ENCODE measurements around the gene ATG9A.

Gene ATG9A

GRCh38 chr2:219246559-219246958 lies 17.1 kb upstream of the ATG9A start:
- Histone ChIP-seq H3K9ac (no peak overlapping the region), H3K27me3 (ENCODE audit: control insufficient read depth, insufficient read depth, low read length) (no peaks in the 10 kb centered on the region), H3K4me2 (ENCODE audit: low read length) (no peak overlapping the region), H3K4me3 (ENCODE audit: low read depth, low read length) (no peak overlapping the region), H3K79me2 (no peaks in the 10 kb centered on the region), H3K36me3 (ENCODE audit: control insufficient read depth, insufficient read depth, low read length) (no peaks in the 10 kb centered on the region), H3K27ac (no peak overlapping the region), H2AFZ (no peak overlapping the region), H3K4me1 (peaks cover 25% of the 10 kb centered on the region), H3K9me3 (ENCODE audit: control insufficient read depth, low read length) (no peaks in the 10 kb centered on the region)
- TF ChIP-seq CTCF (IDR thresholded peaks at IDR 0.05) = no peak

GRCh38 chr2:219245899-219246230 lies 16.4 kb upstream of the ATG9A start:
- Histone ChIP-seq H3K9me3 (ENCODE audit: control insufficient read depth, low read length) (no peaks in the 10 kb centered on the region), H3K4me2 (ENCODE audit: low read length) (peak overlapping the region; percentile 89), H3K36me3 (ENCODE audit: control insufficient read depth, insufficient read depth, low read length) (no peaks in the 10 kb centered on the region), H3K9ac (peak overlapping the region; percentile 20), H3K79me2 (no peaks in the 10 kb centered on the region), H3K4me3 (ENCODE audit: low read depth, low read length) (peak overlapping the region; percentile 91), H3K4me1 (peaks cover 25% of the 10 kb centered on the region), H3K27ac (peak overlapping the region; percentile 89), H2AFZ (peak overlapping the region; percentile 85), H3K27me3 (ENCODE audit: control insufficient read depth, insufficient read depth, low read length) (no peaks in the 10 kb centered on the region)
- no peak for TF ChIP-seq CTCF (IDR thresholded peaks at IDR 0.05)

DNA sequence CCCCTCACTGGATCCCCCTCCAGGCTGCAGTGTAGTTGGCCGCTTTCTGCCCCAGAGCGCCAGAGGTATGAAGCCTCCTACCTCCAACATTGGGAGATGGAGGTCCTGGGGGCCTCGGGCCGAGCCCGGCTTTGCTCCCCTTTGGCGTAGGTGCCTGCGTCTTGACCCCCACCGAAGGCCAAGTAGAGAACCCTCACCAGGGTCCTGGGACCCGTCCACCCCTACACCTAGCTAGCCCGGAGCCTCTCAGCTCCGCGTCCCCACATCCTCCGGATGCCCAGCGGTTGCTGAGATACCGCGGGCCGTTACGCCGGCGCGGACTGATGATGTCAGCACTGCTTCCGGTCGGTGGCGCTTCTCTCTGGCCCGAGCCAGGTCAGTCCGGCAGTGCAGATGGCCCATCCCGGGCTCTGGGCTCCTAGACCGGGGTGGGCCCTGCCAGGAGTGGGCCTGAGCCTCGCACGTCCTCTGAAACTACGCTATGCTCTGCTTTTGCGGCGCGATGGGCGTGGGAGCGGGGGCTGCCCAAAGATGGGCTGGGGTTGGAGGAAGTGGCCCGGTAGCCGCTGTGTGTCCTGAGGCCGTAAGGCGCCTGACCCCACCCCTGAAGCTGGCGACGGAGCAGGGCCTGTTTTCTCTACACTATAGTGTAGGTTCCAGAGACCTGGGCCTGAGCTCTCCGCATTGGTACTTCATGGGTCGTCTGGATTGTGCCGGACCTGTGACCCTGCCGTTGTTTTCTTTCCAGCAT lies 15.9 kb upstream of the ATG9A start, which contains the start of the genes GLB1L and STK16:
Gene GLB1L, minus strand, starts transcription at position 297 of the 751 bp plus-strand sequence. CDS start 1,871 bp downstream, outside the sequence.
Gene STK16, plus strand, starts transcription at position 332 of the 751 bp plus-strand sequence. CDS start 521 bp downstream, outside the sequence.
- Histone ChIP-seq H3K4me3 (ENCODE audit: low read depth, low read length) (peak within 1 kb of the TSS; percentile 91), H3K36me3 (ENCODE audit: control insufficient read depth, insufficient read depth, low read length) (no peaks in the 10 kb centered on the region), H3K27ac (peak within 1 kb of the TSS; percentile 89), H3K27me3 (ENCODE audit: control insufficient read depth, insufficient read depth, low read length) (no peaks in the 10 kb centered on the region), H3K4me1 (peaks cover 22% of the 10 kb centered on the region), H3K79me2 (no peaks in the 10 kb centered on the region), H3K4me2 (ENCODE audit: low read length) (peak within 1 kb of the TSS; percentile 89), H3K9ac (peak within 1 kb of the TSS; percentile 20), H3K9me3 (ENCODE audit: control insufficient read depth, low read length) (no peaks in the 10 kb centered on the region), H2AFZ (peak within 1 kb of the TSS; percentile 85)
- TF ChIP-seq CTCF (IDR thresholded peaks at IDR 0.05) = no peak

DNA sequence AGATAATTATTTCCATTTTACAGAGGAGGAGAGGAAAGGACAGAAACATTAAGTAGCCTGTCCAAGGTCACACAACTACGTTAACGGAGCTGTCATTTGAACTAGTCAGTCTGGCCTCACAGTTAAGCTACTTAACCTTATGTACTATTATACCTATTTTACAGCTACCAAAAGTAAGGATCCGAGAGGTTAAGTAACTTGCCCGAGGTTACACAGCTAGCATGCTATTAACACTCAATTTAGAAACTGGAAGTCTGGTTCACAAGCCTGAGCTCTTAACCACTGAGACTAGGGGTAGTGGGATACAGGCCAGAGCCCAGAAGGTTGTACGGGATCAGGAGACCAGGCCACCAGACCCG lies 15.3 kb upstream of the ATG9A start:
- no peak for TF ChIP-seq CTCF (IDR thresholded peaks at IDR 0.05)
- H2AFZ ChIP-seq = peak overlapping the region; percentile 85
- H3K27me3 ChIP-seq (ENCODE audit: control insufficient read depth, insufficient read depth, low read length) = no peaks in the 10 kb centered on the region
- H3K4me3 ChIP-seq (ENCODE audit: low read depth, low read length) = peak overlapping the region; percentile 91
- no peaks in the 10 kb centered on the region for H3K79me2 ChIP-seq
- peak overlapping the region; percentile 20 for H3K9ac ChIP-seq
- no peaks in the 10 kb centered on the region for H3K36me3 ChIP-seq (ENCODE audit: control insufficient read depth, insufficient read depth, low read length)
- H3K4me1 ChIP-seq = peaks cover 16% of the 10 kb centered on the region
- H3K9me3 ChIP-seq (ENCODE audit: control insufficient read depth, low read length) = no peaks in the 10 kb centered on the region
- peak overlapping the region; percentile 89 for H3K4me2 ChIP-seq (ENCODE audit: low read length)
- H3K27ac ChIP-seq = peak overlapping the region; percentile 89
